Upper lobe of left lung (tissue), 4 donors: ENCODE data around the gene SDK1.

Source experiments
- POLR2AphosphoS5 ChIP-seq, 2 donors: sonication (generic); formaldehyde crosslinking; IDR thresholded peaks; one replicate each; pipeline ENCODE4 v1.5.1; 2017; ENCODE audit warnings: antibody characterized with exemption in 2 of 2
- TF ChIP-seq, protein P1 (sequence below), 6 experiments: fragments of 450-650 bp in 4 of 6; fragments of 200-600 bp in 2 of 6; sonication (generic) in 2 of 6; IDR thresholded peaks; one replicate each; pipeline ENCODE4 v1.5.1; 2016 to 2019; ENCODE audit warnings: antibody characterized with exemption in 6 of 6

DNA sequence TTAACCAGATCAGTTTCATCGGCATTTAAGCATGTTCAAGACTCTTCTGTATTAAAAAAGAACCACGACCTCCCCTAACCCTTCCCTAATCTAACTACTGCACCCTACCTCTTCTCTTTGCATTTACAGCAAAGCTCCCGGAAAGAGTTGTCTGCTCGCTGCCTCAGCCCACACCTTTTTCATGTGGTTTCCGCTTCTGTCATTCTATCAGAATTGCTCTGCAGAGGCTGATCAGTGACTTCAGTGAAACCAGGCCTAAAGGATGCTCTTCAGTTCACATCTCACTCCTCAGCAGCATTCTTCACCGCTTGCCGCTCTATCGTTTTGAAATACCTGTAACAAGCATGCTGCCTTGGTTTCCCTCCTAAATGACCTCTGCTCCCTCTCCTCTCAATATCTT lies 160.9 kb downstream of the SDK1 start:
- TF ChIP-seq, protein P1, sequence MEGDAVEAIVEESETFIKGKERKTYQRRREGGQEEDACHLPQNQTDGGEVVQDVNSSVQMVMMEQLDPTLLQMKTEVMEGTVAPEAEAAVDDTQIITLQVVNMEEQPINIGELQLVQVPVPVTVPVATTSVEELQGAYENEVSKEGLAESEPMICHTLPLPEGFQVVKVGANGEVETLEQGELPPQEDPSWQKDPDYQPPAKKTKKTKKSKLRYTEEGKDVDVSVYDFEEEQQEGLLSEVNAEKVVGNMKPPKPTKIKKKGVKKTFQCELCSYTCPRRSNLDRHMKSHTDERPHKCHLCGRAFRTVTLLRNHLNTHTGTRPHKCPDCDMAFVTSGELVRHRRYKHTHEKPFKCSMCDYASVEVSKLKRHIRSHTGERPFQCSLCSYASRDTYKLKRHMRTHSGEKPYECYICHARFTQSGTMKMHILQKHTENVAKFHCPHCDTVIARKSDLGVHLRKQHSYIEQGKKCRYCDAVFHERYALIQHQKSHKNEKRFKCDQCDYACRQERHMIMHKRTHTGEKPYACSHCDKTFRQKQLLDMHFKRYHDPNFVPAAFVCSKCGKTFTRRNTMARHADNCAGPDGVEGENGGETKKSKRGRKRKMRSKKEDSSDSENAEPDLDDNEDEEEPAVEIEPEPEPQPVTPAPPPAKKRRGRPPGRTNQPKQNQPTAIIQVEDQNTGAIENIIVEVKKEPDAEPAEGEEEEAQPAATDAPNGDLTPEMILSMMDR (IDR thresholded peaks at IDR 0.05): no peak
- no peak for TF ChIP-seq POLR2AphosphoS5 (IDR thresholded peaks at IDR 0.05)
